Activated CD8-positive, alpha-beta memory T cell treated with anti-CD3 and anti-CD28 coated beads for 4 hours (primary cell): Measurements from ENCODE around the gene SORCS2.
"Not testable (repeated sequence)": the region's sequence is repeated elsewhere in the genome, so short reads cannot be mapped to it uniquely, and the experiment has no call there.

Experiments
- DNase-seq, 2 donors: peaks; one replicate each; pipeline ENCODE4 v3.0.0-alpha.2; 2020; ENCODE audit warnings: low read depth in 2 of 2

The SORCS2 gene

DNA sequence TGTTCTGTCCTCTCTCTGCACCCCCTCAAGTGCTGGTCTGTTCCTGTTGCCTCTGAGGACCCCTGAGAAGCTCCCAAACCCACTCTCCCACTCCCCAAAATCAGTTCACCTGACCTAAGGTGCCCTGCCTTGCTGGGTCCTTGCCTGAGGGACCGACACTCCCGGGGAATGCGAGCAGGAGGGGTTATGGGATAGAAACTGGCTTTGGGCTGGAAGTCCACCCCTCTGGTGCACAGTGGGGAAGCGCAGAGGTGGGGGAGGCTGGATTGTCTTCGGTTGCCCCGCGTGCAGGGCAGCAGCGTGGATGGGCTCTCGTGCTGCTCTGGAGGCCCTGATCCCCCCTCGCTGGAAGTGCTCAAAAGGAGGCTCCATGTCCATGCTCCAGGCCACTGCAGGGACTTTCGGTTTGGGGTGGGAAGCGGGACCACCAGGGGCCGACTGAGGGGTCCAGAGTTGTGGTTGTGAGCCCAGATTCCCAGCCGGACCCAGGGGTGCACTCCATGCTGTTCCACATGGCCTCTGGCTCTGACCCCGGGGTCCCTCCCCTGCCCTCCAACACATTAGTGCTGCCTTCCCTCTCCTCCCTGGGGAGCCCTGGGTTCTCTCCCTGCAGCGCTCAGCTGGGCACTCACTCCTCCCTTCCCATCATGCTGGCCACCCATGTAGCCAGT, 7.6 kb downstream of the SORCS2 start:
- no peak for DNase-seq

DNA sequence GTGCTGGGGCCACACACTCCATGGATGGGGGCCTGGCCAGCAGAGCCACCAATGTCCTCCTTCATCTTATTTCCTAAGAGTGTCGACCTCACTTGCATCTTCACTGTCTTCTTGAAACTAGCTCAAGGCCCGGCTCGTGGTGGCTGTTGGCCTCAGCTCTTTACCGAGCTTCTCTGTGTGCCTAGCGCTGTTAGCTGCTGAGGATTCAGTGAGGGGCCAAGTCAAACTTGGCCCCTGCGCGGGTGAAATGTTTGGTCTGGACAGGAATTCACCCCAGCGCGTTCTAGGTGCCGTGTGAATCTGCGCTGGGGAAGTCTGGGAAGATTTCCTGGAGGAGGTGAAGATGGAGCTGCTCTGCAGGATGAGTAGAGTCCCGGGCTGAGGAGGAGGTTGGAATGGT, 8.5 kb downstream of the SORCS2 start:
- DNase-seq = no peak

DNA sequence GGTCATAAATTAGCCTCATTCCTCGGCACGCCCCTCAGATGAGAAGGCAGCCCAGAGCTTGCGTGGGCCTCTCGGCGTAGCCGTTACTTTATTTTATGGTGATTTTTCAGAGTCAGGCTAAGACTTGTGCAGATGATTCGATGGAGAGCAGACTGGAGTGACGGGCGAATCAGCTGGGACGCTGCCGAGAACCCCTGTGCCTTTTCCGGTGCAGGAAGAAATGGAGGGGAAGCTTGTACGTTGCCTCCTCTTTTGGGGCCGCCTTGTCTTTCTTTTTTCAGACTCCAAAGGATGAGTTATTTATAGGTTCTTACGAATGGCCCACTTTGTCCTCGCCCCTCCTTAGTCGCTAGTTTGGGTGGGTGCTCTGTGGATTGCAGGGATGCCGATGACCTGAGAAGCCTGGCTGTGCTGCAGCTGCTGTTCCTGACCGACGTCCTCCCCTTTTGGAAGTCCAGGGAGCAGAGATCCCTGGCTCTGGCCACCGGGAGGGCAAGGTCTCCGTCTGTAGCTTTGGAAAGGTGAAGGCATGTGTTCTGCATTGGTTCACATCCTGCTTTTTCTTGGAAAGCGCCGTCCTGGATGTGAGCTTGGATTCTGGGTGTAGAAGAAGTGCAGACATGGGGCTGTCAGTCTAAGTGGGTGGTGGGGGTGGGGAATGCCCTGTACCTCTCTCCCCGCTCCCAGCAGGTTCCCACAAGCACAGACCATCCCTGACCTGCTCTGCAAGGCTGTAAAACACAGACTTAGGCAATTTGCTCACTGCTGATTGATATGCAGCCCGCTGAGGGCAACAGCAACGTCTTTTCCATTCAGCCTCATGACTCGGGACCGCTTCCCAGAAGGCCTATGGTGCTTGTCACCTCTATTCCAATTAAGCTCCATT, 9.3 kb downstream of the SORCS2 start:
- no peak for DNase-seq

DNA sequence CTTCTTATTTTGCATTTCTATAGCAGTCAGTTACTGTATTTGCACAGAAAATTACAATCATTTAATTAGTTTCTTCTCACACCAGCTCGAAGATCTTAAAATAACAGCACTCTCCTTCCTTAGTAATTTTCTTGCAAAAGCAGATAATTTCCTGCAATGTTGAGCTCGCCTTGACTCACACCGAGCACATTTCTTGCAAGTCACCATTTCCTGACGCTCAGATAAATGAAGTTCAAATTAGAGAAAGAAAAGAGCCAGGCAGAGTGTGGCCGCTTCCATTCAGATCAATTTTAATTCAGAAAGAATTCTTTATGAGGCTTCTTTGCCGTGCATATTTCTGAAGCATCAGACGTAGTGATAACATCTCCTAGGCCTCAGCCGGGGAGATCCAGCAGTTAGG, 10.1 kb downstream of the SORCS2 start:
- DNase-seq = no peak

DNA sequence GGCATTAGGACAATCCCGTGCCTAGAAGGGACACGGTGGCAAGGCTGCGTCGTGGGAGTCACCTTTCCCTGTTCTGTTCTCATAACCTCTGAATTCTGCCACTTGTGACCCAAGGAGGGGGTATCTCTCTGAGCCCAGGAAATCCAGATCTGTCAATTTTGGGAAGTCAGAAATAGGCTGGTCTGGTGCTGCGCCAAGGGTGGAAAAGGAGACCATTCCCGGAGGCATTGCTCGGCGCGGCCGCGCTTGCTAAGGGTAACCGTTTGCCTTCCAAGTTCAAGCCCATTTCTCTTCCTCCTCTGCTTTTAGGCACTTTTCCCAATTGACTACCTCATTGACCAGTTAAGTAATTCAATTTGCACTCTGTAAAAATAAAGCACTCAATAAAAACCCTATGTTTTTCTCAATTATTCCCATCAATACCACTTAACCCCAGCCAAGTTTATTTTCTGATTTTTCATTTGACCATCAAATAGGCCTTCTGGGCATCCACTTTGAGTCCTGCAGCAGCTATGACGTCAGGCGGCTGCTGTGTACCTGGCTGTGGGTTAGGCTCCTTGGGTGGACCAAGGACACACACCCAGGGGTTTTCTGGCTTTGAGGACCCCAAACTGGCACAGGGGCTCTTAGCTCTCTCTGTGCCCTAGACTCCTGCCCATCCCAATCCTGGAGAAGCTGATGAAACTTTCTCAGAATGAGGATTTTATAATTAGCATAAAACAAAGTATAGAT, 12.5 kb downstream of the SORCS2 start:
- DNase-seq = no peak

DNA sequence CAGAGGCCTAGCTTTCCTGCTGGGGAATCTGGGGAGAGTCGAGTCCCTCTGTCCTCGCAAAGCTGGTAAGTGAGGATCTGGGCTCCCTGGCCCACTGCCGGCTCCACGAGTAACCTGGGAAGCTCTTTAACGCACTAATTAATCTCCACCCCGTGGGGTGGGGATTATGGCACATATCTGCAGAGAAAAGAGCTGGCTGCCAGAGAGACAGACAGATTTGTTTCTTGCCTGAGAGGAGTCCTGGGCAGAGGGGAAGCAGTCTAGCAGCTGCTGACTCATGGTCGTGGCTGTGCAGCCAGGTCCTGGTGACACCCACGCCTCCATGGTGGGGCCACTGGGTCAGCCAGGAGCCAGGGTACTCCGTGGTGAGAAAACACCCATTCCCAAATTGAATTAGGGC, 14.0 kb downstream of the SORCS2 start:
- DNase-seq = no peak

DNA sequence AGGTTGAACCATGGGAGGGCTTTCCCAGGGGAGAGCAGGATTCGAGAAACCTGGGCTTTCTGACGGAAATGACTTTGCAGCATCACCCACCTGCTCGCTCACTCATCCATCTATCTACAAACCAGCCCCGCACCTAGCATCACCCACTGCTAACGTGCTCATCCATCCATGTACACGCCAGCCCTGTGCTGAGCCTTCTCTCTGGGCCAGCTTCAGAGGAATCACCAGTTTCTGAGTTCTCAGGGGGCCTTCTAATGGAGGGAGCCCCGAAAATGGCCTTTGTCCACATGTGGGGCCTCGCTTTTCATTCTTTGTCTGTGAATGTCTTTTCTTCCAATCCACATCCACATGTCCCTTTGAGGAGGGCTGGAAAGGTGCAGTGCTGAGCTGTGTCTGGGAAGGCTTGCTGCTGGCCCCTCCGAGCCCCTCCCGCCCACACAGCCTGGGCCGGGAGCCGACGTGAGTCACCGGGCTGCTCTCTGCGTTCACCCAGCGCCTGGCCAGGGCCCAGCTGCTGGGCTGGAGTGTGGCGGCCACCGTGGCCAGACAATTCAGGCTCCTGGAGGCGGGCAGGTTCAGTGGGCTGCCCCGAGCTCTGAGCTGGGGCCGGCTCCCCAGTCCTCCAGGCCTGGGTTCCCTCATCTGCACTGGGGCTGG, 14.7 kb downstream of the SORCS2 start:
- no peak for DNase-seq

DNA sequence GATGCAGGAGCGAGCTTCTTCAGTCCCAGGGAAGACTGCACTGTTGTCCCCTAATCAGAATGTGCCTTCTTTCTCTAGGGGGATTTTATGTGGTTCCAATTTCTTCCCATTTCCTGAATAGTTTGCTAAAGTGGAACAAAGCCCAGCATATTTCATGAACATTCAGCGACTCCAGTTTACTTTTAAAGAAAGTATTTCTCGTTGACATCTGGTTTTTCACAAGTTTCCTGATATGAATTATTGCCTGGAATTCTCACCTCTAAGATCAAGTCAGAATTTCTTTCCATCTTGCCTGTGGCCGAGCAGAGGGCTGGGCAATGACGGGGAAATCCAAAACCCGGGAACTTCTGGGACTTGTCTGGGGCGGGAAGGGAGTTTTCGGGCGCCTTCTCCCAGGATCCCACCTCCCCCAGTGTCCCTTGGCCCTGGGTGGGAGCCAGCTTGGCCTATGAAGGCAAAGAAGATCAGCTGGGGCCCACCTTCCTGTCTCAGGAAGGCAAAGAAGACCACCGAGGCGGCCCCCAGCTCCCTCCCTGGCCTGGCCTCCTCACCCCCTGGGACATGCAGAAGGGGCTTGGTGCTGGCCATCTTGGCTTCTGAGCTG, 15.4 kb downstream of the SORCS2 start:
- DNase-seq = no peak

DNA sequence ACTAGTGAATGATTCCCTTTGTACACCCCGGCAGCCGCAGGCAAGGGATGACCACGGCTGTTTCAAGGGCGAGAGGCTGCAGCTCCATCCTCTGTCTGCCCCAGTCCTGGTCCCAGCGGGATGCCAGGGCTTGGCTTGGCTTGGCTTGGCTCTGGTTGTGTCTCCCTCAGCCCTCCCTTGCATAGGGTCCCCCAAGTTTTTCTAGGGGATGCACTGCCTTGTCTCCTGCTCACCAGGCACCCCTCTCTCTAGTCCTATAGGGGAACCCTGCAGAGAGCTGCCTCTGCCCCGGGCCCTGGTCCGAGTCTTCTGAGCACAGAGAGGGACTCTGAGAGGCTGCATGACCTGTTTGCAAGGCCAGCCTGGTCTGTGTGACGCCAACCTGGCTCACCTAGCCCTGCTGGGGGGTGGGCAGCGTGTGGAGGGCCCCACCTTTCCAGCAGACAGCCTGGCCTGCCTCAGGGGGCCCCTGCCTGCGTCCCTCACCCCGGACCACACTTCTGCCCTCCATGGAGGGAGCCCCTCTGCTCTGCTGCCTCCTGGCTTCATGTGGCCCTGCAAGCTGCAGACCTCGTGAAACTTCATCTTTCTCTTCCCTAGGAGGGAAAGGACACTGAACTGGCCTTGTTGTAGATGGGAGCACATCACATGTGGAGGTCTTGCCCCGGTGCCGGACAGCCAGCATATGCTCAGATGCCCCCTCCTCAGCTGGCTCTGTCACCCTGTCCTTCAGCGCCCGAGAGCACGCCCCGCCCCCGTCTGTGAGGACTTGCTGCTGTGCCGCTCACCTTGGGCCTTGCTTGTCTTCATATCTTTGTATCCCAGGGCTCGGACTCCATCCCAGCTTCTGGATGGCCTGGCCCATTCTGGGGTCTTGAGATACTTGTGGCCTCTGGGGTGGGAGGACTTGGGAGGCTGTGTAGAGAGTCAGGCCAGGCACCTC, 16.4 kb downstream of the SORCS2 start:
- DNase-seq = no peak

DNA sequence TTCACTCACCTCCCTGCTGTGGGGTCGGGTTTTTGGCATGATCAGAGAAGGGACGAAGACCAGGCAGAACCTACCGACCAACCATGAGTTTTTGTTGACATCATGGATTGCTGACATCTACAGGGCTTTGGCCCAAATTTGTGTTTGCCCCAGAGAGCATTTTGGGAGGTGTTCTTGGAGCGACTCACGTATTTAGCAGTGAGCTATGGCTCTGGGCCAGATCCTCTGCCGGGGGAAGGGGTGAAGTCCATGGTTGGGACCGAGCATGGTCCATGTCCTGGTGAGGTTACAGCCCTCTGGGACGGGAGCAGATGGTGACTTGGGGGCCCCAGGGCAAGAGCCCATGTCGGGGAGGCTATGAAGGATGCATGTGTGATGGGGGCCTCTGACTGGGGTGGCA, 17.4 kb downstream of the SORCS2 start:
- no peak for DNase-seq

DNA sequence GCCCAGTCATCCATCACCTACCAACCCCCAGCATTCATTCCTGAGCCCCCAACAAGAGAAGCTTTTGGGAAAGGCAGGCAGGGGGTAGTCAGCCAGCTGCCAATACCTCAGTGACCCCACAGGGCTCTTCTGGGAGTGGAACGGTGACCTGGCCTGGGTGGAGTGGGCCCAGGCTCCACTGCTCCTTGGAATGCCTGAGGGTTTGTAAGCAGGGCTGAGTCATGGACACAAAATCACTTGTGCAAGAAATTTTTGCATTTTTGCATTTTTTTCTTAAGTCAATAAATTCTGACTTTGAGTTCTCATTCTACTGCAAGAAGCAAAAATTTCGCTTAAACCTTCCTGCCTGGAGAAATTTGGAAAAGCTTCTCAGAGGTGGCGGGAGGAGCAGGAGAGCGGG, 18.5 kb downstream of the SORCS2 start:
- no peak for DNase-seq

DNA sequence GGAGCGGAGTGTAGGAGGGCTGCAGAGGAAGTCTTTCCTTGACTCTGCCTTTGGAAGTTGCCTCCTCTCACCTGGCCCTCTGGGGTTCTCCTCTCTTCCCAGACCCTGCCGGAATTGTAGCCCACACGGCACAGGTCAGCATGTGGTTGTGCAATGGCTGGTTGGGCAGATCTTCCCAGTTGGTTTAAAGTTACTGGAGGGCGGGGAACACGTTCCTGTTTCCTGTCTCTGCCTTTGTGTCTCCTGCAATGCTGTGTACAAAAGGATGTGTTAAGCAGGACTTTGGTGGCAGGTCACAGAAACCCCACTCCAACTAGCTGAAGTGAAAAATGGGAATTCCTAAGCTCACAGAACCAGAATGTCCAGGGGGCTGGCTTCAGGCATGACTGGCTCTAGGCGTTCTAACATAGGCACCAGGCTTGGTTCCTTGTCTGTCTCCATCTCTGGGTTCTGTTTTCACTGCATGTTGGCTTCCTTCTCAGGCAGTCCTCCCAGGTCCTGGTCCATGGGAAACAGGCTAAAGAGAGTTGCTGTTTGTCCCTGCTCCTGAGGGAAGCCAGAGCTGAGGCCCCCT, 19.9 kb downstream of the SORCS2 start:
- DNase-seq = no peak

DNA sequence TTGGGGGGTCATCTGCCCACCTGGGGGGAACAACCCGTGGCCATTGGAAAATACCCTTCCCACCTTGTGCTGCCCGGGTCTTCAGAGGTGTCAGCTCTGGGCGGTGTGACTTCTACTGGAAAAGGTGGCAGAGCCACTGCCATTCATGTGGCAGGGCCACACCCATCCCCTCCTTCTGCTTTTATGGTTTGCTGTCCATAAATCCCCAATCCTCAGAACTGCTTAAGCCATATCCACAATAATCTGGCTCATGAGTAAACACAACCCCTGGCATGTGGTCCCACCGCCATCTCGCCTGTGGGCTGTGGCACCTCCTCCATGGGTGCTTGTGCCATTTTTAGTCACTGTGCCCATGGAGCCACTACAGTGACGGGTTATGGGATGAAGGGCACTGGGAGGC, 20.6 kb downstream of the SORCS2 start:
- DNase-seq = no peak

DNA sequence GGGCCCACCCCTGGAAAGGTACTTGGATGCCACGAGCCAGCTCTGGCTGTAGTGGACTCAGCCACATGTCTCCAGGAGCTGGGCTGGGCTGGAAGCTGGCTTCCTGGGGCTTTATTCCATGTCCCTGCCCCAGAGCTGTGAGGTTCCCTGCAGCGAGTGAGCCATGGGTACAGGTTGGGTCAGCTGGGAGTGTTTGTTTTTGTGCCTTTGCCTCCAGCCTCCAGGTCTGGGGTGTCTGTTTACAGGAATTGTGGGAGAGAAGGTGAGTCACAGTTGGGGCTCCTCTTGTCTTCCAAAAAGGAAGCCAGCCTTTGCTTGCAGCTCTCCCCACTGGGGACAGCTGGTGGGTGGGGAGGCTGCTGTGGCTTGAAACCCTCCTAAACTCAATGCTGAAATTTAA, 21.5 kb downstream of the SORCS2 start:
- no peak for DNase-seq

DNA sequence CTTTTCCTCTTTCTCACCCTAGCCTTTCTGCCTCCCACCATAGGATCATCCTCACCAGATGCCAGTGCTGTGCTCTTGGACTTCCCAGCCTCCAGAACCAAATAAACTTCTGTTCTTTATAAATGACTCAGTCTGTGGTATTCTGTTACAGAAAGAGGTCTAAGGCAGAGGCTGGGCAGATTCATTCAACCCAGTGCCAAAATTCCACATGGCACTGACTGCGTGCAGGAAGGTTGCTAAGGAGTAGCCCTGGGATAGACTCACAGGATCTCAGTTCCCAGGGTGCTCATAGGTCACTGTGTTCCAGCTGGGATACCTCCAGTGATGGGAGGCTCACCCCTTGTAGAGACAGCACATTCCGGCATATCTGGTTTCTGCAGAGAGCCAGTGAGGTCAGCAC, 22.0 kb downstream of the SORCS2 start:
- no peak for DNase-seq

DNA sequence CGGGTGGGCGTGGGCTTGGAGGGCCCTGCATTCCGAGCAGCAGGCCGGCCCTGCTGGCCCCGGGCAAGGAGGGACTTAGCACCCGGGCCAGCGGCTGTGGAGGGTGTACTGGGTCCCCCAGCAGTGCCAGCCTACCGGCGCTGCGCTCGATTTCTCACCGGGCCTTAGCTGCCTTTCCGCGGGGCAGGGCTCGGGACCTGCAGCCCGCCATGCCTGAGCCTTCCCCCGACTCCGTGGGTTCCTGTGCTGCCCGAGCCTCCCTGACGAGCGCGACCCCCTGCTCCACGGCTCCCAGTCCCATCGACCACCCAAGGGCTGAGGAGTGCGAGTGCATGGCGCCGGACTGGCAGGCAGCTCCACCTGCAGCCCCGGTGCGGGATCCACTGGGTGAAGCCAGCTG, 22.8 kb downstream of the SORCS2 start:
- not testable (repeated sequence) for DNase-seq

DNA sequence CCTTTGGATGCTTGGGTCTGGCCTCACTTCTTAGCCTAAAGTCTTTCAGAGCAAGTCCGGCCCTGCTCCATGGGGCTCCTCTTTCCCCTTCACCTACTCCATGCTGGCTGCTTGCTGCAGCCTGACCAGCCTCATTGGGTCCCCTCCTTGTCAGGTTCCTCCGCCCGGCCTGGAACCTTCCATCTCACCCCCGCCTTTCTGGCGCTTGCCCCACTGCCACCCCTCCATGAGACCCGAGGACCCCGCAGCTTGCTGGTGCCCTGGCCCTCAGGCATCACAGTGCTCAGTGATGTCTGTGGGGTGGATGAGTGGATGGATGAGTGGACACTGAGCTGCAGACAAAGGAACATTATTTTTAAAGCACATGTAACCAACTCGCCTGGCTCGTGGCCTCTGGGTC, 24.7 kb downstream of the SORCS2 start:
- no peak for DNase-seq

DNA sequence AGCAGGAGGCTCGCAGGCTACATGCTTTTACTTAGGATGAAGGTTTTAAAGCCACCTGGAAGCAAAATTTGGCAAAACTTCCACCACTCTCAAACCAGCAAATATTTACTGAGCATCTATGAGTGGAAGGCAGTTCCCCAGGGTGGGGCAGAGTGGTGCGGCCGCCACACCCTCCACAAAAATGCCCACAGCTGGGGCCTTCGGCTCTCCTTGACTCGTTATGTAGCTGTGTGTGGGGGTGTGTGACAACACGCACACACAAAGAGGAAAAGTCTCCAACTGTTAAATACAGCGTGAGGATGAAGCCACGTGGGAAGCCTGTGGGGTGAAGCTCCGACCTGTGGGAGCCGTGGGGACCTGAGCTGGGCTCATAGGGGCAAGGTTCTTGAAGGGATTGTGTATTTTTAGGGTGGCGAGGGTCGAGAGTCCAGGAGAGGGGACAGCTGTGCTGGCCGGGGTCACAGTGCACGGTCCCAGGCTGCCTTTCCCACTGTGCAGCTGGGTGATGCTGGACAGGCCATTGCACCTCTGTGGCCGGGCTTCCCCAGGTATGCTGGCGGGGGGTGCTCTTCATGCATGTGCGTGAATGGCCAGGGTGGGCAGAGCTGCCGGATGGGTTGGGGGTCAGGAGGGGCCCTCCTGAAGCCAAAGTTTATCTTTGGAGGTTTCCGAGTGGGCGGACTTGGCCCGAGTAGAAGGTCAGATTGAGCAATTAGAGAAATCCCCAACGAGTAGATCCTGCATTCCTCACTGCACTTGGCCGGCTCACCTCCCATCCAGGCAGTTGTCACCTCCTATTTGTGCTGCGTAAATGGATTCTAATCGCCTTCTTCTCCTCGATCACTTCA, 25.4 kb downstream of the SORCS2 start:
- no peak for DNase-seq

DNA sequence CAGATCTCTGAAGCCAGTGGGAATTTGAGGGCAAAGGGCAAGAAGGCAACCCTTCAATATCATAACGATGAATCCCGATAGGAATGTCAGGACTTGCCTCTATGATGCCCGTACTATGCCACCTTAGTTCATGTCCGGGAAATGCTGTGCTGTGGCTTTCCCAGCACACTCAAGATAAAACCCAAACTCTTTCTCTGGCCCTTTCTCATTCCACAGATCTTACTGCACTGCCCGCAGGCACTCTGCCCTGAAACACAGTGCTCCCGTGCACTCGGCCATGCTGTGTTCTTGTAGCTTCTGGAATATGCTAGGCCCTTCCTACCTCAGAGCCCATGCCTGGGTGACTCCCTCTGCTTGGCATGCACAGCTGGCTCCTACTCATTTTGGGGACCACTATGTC, 26.3 kb downstream of the SORCS2 start:
- DNase-seq = no peak
